ENCODE measurements around the gene CDCA3.
A peak's percentile ranks its signal among the peaks of the same experiment; 100 is the strongest.

The CDCA3 gene

DNA sequence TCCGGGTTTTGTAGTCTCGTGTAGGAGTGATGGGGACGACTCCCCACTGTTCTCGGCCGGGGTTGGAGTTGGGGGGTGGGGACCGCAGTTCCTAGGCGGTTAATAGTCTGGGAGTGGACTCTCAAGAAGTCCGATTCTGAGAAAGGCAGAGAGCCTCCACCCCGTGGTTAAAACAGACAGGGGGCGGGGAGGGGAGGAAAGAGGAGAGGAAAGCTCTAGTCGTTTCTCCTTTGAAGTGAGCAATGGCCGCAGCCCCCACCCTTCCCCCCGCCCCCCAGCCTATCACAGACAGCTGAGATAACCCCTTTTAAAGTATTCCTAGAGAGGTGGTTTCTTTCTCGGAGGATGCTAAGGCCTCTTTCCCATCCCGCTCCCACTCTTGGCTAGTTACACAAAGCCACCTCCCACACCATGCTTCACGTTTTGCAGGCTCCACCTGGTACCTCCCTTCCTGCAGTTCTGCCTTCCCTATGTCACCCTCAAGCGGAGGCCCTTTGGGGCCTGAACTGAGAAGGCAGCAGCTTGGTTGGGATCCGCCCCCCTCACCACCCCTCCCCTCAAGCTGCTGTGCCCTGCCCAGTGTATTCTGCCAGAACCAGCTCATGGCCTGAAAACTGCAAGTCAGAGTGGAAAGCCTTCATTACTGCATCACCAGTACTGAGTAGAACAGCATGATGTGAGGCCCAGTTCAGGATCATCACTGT lies 1.7 kb upstream of the CDCA3 start:
- peak; percentile 40 for DNase-seq

DNA sequence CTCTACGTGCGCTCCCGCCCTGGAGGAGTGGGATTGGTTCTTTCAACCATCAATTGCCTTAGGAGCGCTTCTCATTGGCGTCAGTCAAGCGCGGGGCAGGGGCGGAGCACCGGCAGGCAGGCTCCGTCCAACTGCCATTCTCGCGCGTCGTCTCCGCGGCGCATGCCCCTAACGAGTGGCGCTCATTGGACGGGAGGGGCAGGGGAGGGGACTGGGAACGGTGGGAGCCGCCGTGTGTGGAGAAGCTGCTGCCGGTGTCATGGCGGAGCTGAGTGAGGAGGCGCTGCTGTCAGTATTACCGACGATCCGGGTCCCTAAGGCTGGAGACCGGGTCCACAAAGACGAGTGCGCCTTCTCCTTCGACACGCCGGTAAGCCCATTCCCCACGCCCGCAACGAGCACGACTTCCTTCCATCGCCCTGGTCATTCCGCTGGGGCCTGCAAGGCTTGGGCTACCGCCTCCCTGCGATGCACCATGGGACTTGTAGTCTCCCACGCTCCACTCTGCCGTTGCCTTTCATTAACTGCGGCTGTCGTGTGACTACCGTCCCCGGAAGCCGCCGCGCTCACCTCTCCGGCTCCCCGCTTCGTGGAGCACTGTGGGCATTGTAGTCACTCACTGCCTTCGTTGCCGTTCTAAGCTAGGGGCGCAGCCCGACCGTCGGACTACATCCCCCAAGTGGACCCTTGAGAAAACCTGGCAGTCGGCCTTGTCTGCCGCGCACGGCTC lies 1.0 kb upstream of the CDCA3 start, which contains the start of gene USP5:
Gene USP5, plus strand, starts transcription at position 230 of the 730 bp plus-strand sequence. Its CDS starts 30 bp downstream, at position 260.
- DNase-seq = peak; percentile 98

DNA sequence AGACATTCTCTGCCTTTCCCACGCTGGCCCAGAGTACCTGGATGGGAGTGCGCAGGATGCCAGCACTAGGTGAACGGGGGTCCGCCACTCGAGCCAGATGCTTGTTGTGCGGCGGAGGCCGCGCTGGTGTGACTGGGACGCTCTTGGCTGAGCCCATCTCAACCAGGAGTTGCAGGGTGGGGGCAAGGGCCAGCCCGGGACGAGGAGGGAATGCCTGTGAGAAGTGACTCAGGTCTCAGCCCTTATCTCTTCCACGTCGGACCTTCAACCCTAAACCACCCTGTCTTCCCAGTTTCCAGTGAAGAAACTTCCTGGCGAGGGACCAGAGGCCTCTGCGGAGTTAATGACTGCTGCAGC lies 312 bp downstream of the CDCA3 start:
- no peak for DNase-seq

DNA sequence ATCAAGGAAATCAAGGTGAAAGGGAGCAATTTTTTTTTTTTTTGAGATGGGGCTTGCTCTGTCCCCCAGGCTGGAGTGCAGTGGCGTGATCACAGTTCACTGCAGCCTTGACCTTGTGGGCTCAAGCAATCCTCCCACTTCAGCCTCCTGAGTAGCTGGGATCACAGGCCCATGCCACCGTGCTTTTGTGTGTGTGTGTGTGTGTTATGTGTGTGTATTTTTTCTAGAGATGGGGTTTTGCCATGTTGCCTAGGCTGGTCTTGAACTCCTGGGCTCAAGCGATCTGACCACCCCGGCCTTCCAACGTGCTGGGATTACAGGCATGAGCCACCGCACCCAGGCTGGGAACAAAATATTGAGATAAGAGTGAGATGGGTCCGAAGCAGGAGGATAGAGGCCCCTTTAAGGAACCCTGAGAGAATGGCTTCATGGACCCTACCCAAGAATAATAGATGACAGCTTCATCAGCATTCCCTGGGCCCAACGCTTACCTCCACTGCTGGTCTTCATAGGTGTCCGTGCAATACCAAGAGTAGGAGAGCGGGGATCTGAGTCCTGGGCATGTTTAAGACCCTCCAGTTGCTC lies 1.0 kb downstream of the CDCA3 start:
- no peak for DNase-seq

DNA sequence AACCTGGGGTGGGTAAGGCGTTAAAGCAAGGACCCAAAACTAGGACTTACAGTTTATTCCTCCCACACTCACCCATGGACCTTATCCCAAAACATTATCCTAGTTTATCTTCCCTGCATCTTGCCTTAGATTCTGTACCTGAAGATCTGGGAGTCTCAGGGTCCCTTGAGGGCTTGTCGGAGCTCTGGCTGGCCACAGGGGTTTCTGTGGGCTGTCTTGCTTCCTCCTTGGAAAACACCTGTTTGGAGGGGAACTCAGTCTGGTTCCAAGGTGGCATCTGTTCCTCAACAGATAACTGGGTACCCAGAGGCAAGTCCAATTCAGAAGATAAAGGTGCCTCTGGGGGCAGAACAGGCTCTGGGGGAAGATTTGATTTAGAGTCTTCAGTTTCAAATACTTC lies 1.7 kb downstream of the CDCA3 start:
- DNase-seq = no peak

DNA sequence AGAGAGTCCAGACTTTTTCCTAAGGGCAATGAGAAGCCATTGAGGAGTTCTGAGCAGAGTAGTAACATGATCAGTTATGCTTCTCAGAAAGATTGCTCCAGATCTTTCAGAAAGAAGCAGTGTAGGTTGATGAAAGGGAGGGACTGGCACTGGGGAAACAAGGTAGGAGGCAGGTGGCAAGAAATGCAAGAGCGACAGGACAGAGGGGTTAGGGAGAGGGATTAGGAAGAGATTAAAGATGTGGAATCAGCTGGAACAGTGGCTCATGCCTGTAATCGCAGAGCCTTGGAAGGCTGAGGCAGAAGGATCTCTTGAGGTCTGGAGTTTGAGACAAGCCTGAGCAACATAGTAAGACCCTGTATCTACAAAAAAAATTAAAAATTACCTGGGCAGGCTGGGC lies 3.4 kb downstream of the CDCA3 start:
- no peak for DNase-seq

DNA sequence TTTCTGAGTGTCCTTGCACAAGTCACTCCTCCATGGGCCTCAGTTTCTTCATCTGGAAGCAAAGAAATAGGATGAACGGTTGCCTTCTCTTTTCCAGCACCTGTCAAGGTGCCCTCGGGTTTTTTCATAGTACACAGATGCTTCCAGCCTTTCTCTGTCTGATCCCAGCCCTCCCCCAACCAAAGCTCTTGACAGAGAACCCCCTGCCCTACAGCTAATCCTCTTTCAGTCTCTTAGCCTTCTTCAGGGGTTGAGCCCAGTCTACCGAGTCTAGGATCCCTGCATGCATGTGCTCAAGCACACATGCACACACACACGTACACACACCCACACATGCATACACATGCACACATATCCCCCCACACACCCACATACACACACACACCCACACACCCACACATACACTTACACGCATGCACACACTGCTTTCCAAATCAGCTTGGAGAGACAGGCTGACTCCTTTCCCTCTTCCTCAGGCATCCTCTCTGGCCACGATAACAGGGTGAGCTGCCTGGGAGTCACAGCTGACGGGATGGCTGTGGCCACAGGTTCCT lies 4.7 kb downstream of the CDCA3 start:
- DNase-seq = no peak

DNA sequence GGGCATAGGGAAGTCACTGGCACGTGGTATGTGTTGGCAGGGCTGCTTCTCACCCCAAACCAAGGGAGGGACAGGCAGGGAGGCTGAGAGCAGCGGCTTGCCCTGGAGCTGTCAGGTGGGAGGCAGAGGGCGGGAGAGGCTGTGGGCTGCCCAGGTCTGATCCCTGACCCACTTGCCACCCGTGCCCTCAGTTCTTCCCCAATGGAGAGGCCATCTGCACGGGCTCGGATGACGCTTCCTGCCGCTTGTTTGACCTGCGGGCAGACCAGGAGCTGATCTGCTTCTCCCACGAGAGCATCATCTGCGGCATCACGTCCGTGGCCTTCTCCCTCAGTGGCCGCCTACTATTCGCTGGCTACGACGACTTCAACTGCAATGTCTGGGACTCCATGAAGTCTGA lies 5.7 kb downstream of the CDCA3 start:
- no peak for DNase-seq

DNA sequence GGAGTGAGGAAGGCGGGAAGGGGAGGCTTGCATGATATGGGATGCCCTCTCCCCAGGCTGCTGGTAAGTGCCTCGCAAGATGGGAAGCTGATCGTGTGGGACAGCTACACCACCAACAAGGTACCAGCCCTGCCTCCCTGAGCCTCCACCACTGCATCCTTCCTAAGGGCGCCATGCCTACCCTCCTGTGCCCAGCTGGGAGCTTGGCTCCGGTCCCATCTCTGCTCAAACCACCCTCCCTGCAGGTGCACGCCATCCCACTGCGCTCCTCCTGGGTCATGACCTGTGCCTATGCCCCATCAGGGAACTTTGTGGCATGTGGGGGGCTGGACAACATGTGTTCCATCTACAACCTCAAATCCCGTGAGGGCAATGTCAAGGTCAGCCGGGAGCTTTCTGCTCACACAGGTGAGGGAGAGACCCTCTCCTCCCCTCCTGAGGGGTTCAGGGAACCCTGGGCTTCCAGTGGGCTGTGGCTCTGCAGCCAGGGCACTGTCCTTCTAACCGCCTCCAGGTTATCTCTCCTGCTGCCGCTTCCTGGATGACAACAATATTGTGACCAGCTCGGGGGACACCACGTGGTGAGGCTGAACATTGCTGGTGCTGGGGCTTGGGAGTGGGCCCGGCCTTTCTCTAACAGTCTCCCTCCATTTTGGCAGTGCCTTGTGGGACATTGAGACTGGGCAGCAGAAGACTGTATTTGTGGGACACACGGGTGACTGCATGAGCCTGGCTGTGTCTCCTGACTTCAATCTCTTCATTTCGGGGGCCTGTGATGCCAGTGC lies 7.8 kb downstream of the CDCA3 start:
- DNase-seq = no peak

DNA sequence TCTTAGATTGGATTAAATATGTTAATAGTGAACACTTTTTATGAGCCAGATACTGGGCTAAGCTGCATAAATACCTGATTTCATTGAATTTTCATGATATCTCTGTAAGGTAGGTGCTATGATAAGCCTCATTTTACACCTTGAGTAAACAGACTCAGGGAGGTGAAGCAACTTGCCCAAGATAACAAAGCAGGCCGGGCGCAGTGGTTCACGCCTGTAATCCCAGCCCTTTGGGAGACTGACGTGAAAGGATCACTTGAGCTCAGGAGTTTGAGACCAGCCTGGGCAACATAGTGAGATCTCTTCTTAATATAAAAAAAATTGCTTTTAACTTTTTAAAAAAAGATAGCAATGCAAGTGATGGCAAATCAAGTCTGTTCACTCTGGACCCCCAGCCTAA lies 9.0 kb downstream of the CDCA3 start:
- no peak for DNase-seq

DNA sequence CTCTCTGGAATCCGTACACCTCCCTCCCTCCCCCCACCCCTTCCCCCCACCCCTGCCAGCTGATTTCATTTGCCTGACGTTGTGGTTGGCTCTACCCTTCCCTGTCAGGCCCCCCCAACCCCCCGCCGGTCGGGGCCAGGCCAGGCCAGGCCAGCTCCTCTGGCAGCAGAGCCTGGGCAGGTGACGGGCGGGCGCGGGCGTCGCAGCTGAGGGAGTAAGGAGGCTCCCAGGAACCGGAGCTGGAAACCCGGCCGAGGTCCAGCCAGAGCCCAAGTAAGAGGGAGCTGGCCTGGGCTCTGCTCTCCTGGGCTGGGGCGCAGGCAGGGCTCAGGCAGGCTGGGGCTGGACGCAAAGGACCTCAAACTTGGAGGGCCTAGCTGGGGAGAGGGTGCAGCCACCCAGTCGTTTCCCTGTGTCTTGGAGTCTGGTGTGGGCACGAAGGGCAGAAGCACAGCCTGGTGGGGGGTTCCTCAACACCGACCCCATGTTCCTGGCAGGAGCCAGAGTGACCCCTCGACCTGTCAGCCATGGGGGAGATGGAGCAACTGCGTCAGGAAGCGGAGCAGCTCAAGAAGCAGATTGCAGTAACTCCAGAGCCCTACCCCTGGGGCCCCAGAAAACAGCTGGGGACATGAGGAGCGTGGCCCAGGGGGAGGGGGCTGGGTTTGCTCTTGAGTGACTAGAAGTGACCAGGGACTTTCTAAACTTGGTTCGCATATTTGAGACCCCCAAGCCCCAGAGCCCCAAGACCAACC lies 10.1 kb downstream of the CDCA3 start, which contains the start of gene GNB3:
Gene GNB3, plus strand, starts transcription at position 165 of the 755 bp plus-strand sequence. Its CDS starts 363 bp downstream, at position 528.
- no peak for DNase-seq

DNA sequence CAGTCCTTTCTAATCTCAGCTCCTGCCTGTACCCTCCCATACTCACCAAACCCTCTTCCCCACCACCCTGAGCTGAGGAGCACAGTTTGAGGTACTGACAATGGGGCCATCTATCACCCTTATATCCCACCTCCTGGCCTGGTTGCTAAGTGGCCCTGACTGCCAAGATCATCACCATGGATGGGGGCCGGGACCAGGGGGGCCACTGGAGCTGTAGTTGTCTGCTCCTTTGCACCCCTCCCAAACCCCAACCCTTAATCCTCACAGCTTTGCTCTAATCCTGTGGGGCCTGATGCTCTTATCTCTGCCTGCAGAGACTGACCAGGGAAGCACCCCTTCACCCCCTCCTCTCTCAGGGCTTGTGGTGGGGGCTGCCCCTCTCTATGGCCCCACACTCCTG lies 10.8 kb downstream of the CDCA3 start:
- no peak for DNase-seq

DNA sequence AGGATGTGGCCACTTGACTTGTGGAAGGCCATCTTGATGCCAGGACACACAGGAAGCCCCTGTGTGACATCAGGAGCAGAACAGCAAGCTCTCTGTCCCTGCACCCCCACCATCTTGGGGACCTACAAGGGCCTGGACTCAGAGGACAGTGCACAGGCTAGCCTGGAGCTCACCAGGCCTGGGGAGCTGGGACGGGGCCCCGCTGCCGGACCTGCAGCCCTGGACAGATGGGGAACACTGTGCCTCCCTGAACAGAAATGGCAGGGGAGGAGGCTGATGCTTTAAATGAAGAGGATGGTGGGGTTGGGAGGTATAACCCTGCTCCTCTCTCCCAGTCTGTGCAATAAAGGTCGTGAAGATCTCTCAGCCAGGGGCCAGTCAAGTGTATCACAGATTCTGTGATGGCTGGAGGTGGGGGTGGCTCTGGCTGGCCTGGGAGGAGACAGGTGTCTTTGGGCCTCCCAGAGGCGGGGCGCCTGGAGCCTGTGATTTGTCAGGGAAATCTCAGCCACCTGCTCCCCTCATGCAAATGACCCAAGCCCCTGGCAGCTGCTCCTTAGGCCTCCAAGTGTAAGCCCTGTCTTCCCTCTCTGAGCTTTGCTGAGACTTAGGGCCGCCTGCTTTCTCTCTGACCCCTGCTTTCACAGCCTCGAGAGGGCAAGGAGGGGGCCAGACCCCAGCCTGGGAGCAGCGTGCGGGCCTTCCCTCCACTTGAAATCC lies 11.4 kb downstream of the CDCA3 start:
- DNase-seq = no peak

DNA sequence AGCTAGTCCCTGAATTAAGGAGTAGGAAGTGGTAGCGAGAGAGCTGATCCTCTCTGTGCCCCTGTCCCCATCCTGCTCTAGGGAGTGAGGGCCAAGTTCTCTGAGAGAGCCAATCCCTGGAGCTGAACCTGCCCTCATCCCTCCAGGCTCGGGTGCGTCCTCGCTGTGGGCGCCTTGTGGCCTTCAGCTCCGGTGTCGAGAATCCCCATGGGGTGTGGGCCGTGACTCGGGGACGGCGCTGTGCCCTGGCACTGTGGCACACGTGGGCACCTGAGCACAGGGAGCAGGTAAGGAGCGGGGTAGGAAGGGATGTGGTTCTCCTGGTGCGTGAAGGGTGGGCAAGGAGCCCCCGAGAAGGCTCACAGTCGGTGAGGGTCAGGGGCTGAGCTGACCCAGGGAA lies 12.2 kb downstream of the CDCA3 start:
- no peak for DNase-seq

DNA sequence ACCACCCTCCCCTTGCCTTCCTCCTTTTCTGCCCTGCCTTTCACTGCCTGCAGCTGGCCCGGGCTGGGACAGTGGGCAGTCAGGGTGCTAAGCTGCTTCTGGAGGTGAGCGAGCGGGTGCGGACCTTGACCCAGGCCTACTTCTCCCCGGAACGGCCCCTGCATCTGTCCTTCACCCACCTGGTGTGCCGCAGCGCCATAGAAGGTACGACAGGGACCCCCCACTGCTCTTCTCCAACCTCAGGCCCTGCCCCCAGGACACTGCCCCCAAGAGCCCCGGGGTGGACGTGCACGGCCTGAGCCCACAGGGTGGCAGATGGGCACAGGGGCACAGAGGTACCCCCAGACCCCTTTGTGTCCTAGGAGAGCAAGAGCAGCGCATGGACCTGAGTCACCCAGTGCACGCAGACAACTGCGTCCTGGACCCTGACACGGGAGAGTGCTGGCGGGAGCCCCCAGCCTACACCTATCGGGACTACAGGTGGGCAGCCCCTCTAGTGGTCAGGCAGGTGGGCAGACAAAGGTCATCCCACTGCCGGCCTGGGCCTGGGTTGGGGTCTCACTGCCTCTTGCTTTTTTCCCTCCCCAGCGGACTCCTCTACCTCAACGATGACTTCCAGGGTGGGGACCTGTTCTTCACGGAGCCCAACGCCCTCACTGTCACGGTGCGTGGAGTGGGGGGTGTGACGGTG lies 13.6 kb downstream of the CDCA3 start:
- no peak for DNase-seq

DNA sequence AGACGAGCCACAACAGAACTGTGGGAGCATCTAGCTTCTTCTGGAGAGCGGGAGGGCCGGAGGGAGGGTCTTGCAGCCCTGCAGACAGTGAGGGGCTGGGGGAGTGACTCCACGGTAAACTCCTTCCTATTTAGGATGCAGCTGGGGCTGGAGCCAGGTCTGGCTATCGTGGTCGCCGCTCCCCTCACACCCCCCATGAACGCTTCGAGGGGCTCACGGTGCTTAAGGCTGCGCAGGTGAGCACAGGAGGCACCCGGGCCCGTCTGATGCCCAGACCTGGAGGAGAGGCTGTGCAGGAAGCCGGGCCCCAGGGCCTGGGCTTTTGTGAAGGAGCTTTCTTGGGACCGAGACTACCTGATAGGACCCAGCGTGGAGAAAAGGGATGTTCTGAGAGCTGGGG lies 14.2 kb downstream of the CDCA3 start:
- DNase-seq = no peak

DNA sequence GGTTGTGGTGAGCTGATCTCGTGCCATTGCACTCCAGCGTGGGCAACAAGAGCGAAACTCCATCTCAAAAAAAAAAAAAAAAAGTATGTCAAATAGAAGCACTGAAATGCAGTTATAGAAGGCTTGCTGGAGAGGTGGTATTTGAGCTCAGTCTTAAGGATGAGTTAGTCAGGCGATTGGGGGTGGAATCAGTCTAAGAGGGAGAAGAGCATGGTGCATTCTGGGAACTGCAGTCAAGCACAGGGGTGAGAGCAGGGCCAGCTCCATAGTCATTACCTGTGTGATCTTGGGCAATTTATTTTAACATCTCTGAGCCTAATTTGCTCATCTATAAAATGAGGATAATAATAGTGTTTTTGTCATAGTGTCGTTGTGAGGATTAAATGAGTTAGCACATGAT lies 16.2 kb downstream of the CDCA3 start:
- DNase-seq = no peak

DNA sequence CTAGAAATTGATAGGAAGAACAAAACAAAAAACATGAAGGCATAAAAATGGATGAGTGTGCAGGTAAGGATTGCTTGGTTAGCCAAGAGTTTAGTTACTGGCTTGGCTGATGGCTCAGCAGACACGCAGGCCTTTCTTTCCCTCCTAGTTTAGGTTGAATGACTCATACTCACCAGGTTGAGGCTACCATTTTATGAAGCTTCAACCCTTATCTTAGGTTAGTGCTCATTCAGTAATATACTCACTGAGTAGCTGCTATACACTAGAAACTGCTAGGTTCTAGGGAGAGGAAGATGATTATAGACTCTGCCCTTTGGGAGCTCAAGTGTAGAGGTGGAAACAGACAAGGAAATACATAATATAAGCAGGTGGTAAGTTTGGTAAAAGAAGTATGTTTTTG lies 16.8 kb downstream of the CDCA3 start:
- no peak for DNase-seq

DNA sequence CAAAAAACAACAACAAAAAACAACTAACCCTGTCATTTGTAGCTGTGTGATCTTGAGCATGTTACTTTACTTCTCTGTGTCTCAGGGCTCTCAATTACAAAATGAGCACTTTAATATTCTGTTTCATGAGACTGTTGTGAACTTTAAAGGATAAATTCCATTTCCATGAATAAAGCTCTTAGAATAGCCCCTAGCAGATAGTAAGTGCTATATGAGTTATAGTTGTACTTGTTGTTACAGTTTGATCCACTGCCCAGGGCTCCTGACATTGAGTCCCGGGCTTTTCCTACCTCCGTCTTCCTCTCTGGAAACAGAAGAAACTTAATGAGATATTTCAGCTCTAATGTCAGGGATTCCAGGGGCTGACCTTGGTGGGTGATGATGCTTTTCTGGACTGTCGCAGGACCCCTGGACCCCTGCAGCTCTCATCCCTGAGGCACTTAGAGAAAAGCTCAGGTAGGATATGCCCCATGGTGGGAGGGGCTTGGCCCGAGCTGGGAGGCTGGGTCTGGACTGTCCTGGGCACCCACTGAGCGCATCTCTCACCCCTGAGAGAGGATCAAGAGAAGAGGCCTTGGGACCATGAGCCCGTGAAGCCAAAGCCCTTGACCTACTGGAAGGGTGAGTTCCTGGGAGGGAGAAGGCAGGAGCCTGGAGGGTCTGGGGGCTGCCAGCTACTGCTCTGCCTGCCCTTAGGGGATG lies 17.7 kb downstream of the CDCA3 start:
- no peak for DNase-seq

DNA sequence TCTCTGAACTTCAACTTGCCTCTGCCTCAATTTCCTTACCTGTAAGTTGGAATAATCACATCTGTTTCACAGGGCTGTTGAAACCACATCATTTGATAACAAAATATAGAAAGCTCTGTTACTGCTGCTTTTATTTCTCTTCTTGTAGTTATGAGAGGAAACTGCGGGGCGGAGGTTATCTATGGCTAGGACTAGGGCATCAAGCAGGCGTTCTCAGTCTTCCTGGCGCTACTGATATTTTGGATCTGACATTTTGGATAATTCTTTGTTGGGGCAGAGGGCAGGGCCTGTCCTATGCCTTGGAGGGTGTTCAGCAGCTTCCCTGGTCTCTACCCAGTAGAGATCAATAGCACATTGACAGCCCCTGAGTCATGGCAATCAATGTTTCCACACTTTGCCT lies 19.0 kb downstream of the CDCA3 start:
- no peak for DNase-seq
